ENCODE results near the gene TSR3. TPM values are rescaled to one million over a fixed set of nuclear protein-coding genes. Genes with fewer than 3 reads are reported as not detected.

The TSR3 gene
- total RNA-seq, 1 donor from 2014 or later, result 60.6 TPM

- H3K27ac ChIP-seq, result no peak overlapping the region
- intact Hi-C loops (cut with DNase I), result no loop called here
- no peaks in the 10 kb centered on the region for H3K27me3 ChIP-seq
- TF ChIP-seq CTCF (IDR thresholded peaks at IDR 0.05), result no peak
- no peak for TF ChIP-seq POLR2A (IDR thresholded peaks at IDR 0.05)
- TF ChIP-seq POLR2AphosphoS5 (IDR thresholded peaks at IDR 0.05; ENCODE audit: insufficient read depth in 1 of 2, low read depth in 1 of 2), result no peak
- H3K4me3 ChIP-seq, result no peak overlapping the region
- DNase-seq (ENCODE audit: extremely low spot score in 2 of 2), result no peak
- peaks cover 21% of the 10 kb centered on the region for H3K4me1 ChIP-seq
- H3K36me3 ChIP-seq, result no peaks in the 10 kb centered on the region
- H3K9me3 ChIP-seq, result no peaks in the 10 kb centered on the region
Observed at GRCh38 chr16:1305823-1306222, 45.9 kb downstream of the TSR3 start.

- no peak overlapping the region for H3K27ac ChIP-seq
- TF ChIP-seq POLR2A (IDR thresholded peaks at IDR 0.05) (no peak), POLR2AphosphoS5 (IDR thresholded peaks at IDR 0.05; ENCODE audit: insufficient read depth in 1 of 2, low read depth in 1 of 2) (no peak), CTCF (IDR thresholded peaks at IDR 0.05) (no peak)
- no peaks in the 10 kb centered on the region for H3K36me3 ChIP-seq
- H3K4me1 ChIP-seq, result peaks cover 13% of the 10 kb centered on the region
- intact Hi-C loops (cut with DNase I), result no loop called here
- DNase-seq (ENCODE audit: extremely low spot score in 2 of 2), result no peak
- H3K4me3 ChIP-seq, result no peak overlapping the region
- no peaks in the 10 kb centered on the region for H3K9me3 ChIP-seq
- H3K27me3 ChIP-seq, result no peaks in the 10 kb centered on the region
Observed at GRCh38 chr16:1301562-1301961, 50.1 kb downstream of the TSR3 start.

- intact Hi-C loops (cut with DNase I), result no loop called here
- Histone ChIP-seq H3K4me3 (no peak overlapping the region), H3K27ac (no peak overlapping the region), H3K9me3 (no peaks in the 10 kb centered on the region), H3K36me3 (no peaks in the 10 kb centered on the region), H3K4me1 (peaks cover 13% of the 10 kb centered on the region), H3K27me3 (no peaks in the 10 kb centered on the region)
- DNase-seq (ENCODE audit: extremely low spot score in 2 of 2), result no peak
- TF ChIP-seq CTCF (IDR thresholded peaks at IDR 0.05) (peak; percentile 42 to 47 (median 44)), POLR2A (IDR thresholded peaks at IDR 0.05) (no peak)
Observed at GRCh38 chr16:1300664-1301476, 50.8 kb downstream of the TSR3 start.

GRCh38 chr16:1299868-1300203 is 51.8 kb downstream of the TSR3 start:
- intact Hi-C loops (cut with DNase I), result no loop called here
- no peak for DNase-seq (ENCODE audit: extremely low spot score in 2 of 2)
- H3K4me1 ChIP-seq, result peaks cover 13% of the 10 kb centered on the region
- H3K9me3 ChIP-seq, result no peaks in the 10 kb centered on the region
- H3K27me3 ChIP-seq, result no peaks in the 10 kb centered on the region
- H3K4me3 ChIP-seq, result no peak overlapping the region
- no peak overlapping the region for H3K27ac ChIP-seq
- no peak for TF ChIP-seq CTCF (IDR thresholded peaks at IDR 0.05)
- no peak for TF ChIP-seq POLR2AphosphoS5 (IDR thresholded peaks at IDR 0.05; ENCODE audit: insufficient read depth in 1 of 2, low read depth in 1 of 2)
- TF ChIP-seq POLR2A (IDR thresholded peaks at IDR 0.05), result no peak
- no peaks in the 10 kb centered on the region for H3K36me3 ChIP-seq

Other genes with a start within 250 kb of the TSR3 start
- 10.8 TPM for gene CACNA1H, start 198.8 kb downstream of the TSR3 start, total RNA-seq
- gene TPSG1, start 126.6 kb downstream of the TSR3 start, total RNA-seq, result not detected
- gene TPSB2, start 121.7 kb downstream of the TSR3 start, total RNA-seq, result 59.7 TPM
- gene TPSAB1, start 111.2 kb downstream of the TSR3 start, total RNA-seq, result 70.0 TPM
- 7.1 TPM for gene TPSD1, start 95.8 kb downstream of the TSR3 start, total RNA-seq
- 51.3 TPM for gene UBE2I, start 42.2 kb downstream of the TSR3 start, total RNA-seq
- gene BAIAP3, start 18.2 kb downstream of the TSR3 start, total RNA-seq, result 4.2 TPM
- 63.3 TPM for gene GNPTG, start 53 bp upstream of the TSR3 start, total RNA-seq
- gene UNKL, start 62.8 kb upstream of the TSR3 start, total RNA-seq, result 32.9 TPM
- 3.7 TPM for gene UQCC4, start 68.9 kb upstream of the TSR3 start, total RNA-seq
- not detected for gene PERCC1, start 79.2 kb upstream of the TSR3 start, total RNA-seq
- gene CCDC154, start 92.7 kb upstream of the TSR3 start, total RNA-seq, result not detected
- gene CLCN7, start 123.2 kb upstream of the TSR3 start, total RNA-seq, result 49.8 TPM
- not detected for gene PTX4, start 137.1 kb upstream of the TSR3 start, total RNA-seq
- gene TELO2, start 141.5 kb upstream of the TSR3 start, total RNA-seq, result 23.8 TPM
- gene TMEM204, start 181.8 kb upstream of the TSR3 start, total RNA-seq, result 33.1 TPM